ENCODE data around the gene IRAK2. TPM values are rescaled to one million over a fixed set of nuclear protein-coding genes. Genes with fewer than 3 reads are reported as not detected.
"Not testable (repeated sequence)": the region's sequence is repeated elsewhere in the genome, so short reads cannot be mapped to it uniquely, and the experiment has no call there.

Gene IRAK2
- total and polyA plus RNA-seq, 2 donors = 3.3 to 3.9 TPM

GRCh38 chr3:10169000-10169496, 4.3 kb downstream of the IRAK2 start:
- Histone ChIP-seq H3K4me3 (ENCODE audit: low read length in 2 of 2) (no peak overlapping the region), H3K9me3 (ENCODE audit: control insufficient read depth in 2 of 2, insufficient read depth in 1 of 2, low read length in 1 of 2) (peaks cover 1 to 12% of the 10 kb centered on the region in 2 donors), H3K4me1 (ENCODE audit: control insufficient read depth in 2 of 2, insufficient read depth in 2 of 2, low read length in 2 of 2) (peaks cover 0 to 12% of the 10 kb centered on the region in 2 donors), H3K36me3 (ENCODE audit: control insufficient read depth in 2 of 2, insufficient read depth in 2 of 2, low read length in 1 of 2) (no peaks in the 10 kb centered on the region), H3K27ac (ENCODE audit: low read depth in 1 of 2, low read length in 1 of 2) (no peak overlapping the region), H3K27me3 (ENCODE audit: control insufficient read depth in 2 of 2, insufficient read depth in 1 of 2, low read length in 1 of 2) (peaks cover 0 to 12% of the 10 kb centered on the region in 2 donors)
- DNase-seq (ENCODE audit: low read depth in 6 of 9, low spot score in 9 of 9) = no peak
- WGBS = 95% methylated on average over 8 of the region's 8 CpGs

- Histone ChIP-seq H3K27me3 (ENCODE audit: control insufficient read depth in 2 of 2, insufficient read depth in 1 of 2, low read length in 1 of 2) (no peaks in the 10 kb centered on the region), H3K4me3 (ENCODE audit: low read length in 2 of 2) (no peak overlapping the region), H3K9me3 (ENCODE audit: control insufficient read depth in 2 of 2, insufficient read depth in 1 of 2, low read length in 1 of 2) (peaks cover 1 to 12% of the 10 kb centered on the region in 2 donors), H3K4me1 (ENCODE audit: control insufficient read depth in 2 of 2, insufficient read depth in 2 of 2, low read length in 2 of 2) (peaks cover 0 to 4% of the 10 kb centered on the region in 2 donors), H3K36me3 (ENCODE audit: control insufficient read depth in 2 of 2, insufficient read depth in 2 of 2, low read length in 1 of 2) (no peaks in the 10 kb centered on the region), H3K27ac (ENCODE audit: low read depth in 1 of 2, low read length in 1 of 2) (no peak overlapping the region)
- no peak for DNase-seq (ENCODE audit: low read depth in 6 of 9, low spot score in 9 of 9)
- 94% methylated on average over 13 of the region's 13 CpGs for WGBS
Measured at GRCh38 chr3:10170915-10171478, 6.3 kb downstream of the IRAK2 start.

- peaks cover 0 to 4% of the 10 kb centered on the region in 2 donors for H3K4me1 ChIP-seq (ENCODE audit: control insufficient read depth in 2 of 2, insufficient read depth in 2 of 2, low read length in 2 of 2)
- 94% methylated on average over 10 of the region's 10 CpGs for WGBS
- H3K36me3 ChIP-seq (ENCODE audit: control insufficient read depth in 2 of 2, insufficient read depth in 2 of 2, low read length in 1 of 2) = no peaks in the 10 kb centered on the region
- peaks cover 1 to 10% of the 10 kb centered on the region in 2 donors for H3K9me3 ChIP-seq (ENCODE audit: control insufficient read depth in 2 of 2, insufficient read depth in 1 of 2, low read length in 1 of 2)
- DNase-seq (ENCODE audit: low read depth in 6 of 9, low spot score in 9 of 9) = no peak
- H3K27ac ChIP-seq (ENCODE audit: low read depth in 1 of 2, low read length in 1 of 2) = peak overlapping the region in 1 of 2 donors; percentile 25
- H3K4me3 ChIP-seq (ENCODE audit: low read length in 2 of 2) = no peak overlapping the region
- H3K27me3 ChIP-seq (ENCODE audit: control insufficient read depth in 2 of 2, insufficient read depth in 1 of 2, low read length in 1 of 2) = no peaks in the 10 kb centered on the region
Measured at GRCh38 chr3:10173095-10173925, 8.6 kb downstream of the IRAK2 start.

DNA sequence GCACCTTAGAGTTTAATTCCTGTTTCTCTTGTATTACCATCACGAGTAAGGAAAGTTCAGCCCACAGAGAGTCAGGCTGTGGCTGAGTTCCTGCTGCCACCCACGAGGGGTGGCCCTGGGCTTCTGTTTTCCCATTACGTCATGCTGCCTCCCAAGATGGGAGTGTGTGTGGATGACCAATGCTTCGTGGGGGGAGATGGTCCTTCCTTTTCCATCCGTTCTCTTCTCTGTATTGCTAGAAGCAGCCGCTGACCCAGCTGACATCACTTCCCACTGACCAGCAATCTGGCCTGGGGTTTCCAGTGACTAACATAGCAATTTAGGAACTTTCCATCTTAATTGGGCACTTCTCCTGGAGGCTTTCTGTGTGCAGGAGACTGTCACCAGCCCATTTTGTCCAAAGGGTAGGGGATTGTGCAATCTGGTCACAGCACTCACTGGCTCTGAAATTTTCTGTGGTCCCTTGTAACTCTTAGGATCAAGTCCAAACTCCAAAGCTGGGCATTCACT, 9.3 kb downstream of the IRAK2 start:
- peaks cover 0 to 3% of the 10 kb centered on the region in 2 donors for H3K9me3 ChIP-seq (ENCODE audit: control insufficient read depth in 2 of 2, insufficient read depth in 1 of 2, low read length in 1 of 2)
- H3K4me3 ChIP-seq (ENCODE audit: low read length in 2 of 2) = no peak overlapping the region
- H3K36me3 ChIP-seq (ENCODE audit: control insufficient read depth in 2 of 2, insufficient read depth in 2 of 2, low read length in 1 of 2) = no peaks in the 10 kb centered on the region
- H3K27me3 ChIP-seq (ENCODE audit: control insufficient read depth in 2 of 2, insufficient read depth in 1 of 2, low read length in 1 of 2) = no peaks in the 10 kb centered on the region
- DNase-seq (ENCODE audit: low read depth in 6 of 9, low spot score in 9 of 9) = no peak
- peaks cover 0 to 4% of the 10 kb centered on the region in 2 donors for H3K4me1 ChIP-seq (ENCODE audit: control insufficient read depth in 2 of 2, insufficient read depth in 2 of 2, low read length in 2 of 2)
- 77% methylated on average over 6 of the region's 6 CpGs for WGBS
- peak overlapping the region in 1 of 2 donors; percentile 17 for H3K27ac ChIP-seq (ENCODE audit: low read depth in 1 of 2, low read length in 1 of 2)

GRCh38 chr3:10175334-10175733, 10.6 kb downstream of the IRAK2 start:
- H3K27ac ChIP-seq (ENCODE audit: low read depth in 1 of 2, low read length in 1 of 2); DNase-seq (ENCODE audit: low read depth in 6 of 9, low spot score in 9 of 9); H3K27me3 ChIP-seq (ENCODE audit: control insufficient read depth in 2 of 2, insufficient read depth in 1 of 2, low read length in 1 of 2); H3K4me1 ChIP-seq (ENCODE audit: control insufficient read depth in 2 of 2, insufficient read depth in 2 of 2, low read length in 2 of 2); H3K36me3 ChIP-seq (ENCODE audit: control insufficient read depth in 2 of 2, insufficient read depth in 2 of 2, low read length in 1 of 2); H3K4me3 ChIP-seq (ENCODE audit: low read length in 2 of 2); H3K9me3 ChIP-seq (ENCODE audit: control insufficient read depth in 2 of 2, insufficient read depth in 1 of 2, low read length in 1 of 2): not testable (repeated sequence)
- over 99% methylated on average over 7 of the region's 7 CpGs for WGBS

DNA sequence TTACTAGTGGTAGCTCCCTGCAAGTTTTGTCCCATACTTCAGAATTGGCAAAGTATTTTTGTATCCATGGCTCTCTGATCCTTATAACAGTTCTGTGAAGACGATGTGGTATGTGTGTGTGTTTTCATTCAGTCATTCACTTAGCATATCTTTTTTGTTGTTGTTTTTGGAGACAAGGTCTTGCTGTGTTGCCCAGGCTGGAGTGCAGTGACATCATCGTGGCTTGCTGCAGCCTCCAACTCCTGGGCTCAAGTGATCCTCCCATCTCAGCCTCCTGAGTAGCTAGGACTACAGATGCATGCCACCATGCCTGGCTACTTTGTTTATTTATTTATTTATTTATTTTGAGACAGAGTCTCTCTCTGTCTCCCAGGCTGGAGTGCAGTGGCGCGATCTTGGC, 11.4 kb downstream of the IRAK2 start:
- not testable (repeated sequence) for H3K4me3 ChIP-seq (ENCODE audit: low read length in 2 of 2); DNase-seq (ENCODE audit: low read depth in 6 of 9, low spot score in 9 of 9); H3K27me3 ChIP-seq (ENCODE audit: control insufficient read depth in 2 of 2, insufficient read depth in 1 of 2, low read length in 1 of 2); H3K9me3 ChIP-seq (ENCODE audit: control insufficient read depth in 2 of 2, insufficient read depth in 1 of 2, low read length in 1 of 2); H3K27ac ChIP-seq (ENCODE audit: low read depth in 1 of 2, low read length in 1 of 2); H3K4me1 ChIP-seq (ENCODE audit: control insufficient read depth in 2 of 2, insufficient read depth in 2 of 2, low read length in 2 of 2); H3K36me3 ChIP-seq (ENCODE audit: control insufficient read depth in 2 of 2, insufficient read depth in 2 of 2, low read length in 1 of 2)
- WGBS = 88% methylated on average over 4 of the region's 4 CpGs

GRCh38 chr3:10177737-10178136, 13.0 kb downstream of the IRAK2 start:
- no peak for DNase-seq (ENCODE audit: low read depth in 6 of 9, low spot score in 9 of 9)
- no peak overlapping the region for H3K4me3 ChIP-seq (ENCODE audit: low read length in 2 of 2)
- 94% methylated on average over 12 of the region's 12 CpGs for WGBS
- no peaks in the 10 kb centered on the region for H3K36me3 ChIP-seq (ENCODE audit: control insufficient read depth in 2 of 2, insufficient read depth in 2 of 2, low read length in 1 of 2)
- H3K4me1 ChIP-seq (ENCODE audit: control insufficient read depth in 2 of 2, insufficient read depth in 2 of 2, low read length in 2 of 2) = no peaks in the 10 kb centered on the region
- no peaks in the 10 kb centered on the region for H3K9me3 ChIP-seq (ENCODE audit: control insufficient read depth in 2 of 2, insufficient read depth in 1 of 2, low read length in 1 of 2)
- no peak overlapping the region for H3K27ac ChIP-seq (ENCODE audit: low read depth in 1 of 2, low read length in 1 of 2)
- H3K27me3 ChIP-seq (ENCODE audit: control insufficient read depth in 2 of 2, insufficient read depth in 1 of 2, low read length in 1 of 2) = no peaks in the 10 kb centered on the region

- H3K4me1 ChIP-seq (ENCODE audit: control insufficient read depth in 2 of 2, insufficient read depth in 2 of 2, low read length in 2 of 2) = peaks cover 0 to 3% of the 10 kb centered on the region in 2 donors
- no peak overlapping the region for H3K4me3 ChIP-seq (ENCODE audit: low read length in 2 of 2)
- no peaks in the 10 kb centered on the region for H3K36me3 ChIP-seq (ENCODE audit: control insufficient read depth in 2 of 2, insufficient read depth in 2 of 2, low read length in 1 of 2)
- no peaks in the 10 kb centered on the region for H3K9me3 ChIP-seq (ENCODE audit: control insufficient read depth in 2 of 2, insufficient read depth in 1 of 2, low read length in 1 of 2)
- H3K27ac ChIP-seq (ENCODE audit: low read depth in 1 of 2, low read length in 1 of 2) = no peak overlapping the region
- H3K27me3 ChIP-seq (ENCODE audit: control insufficient read depth in 2 of 2, insufficient read depth in 1 of 2, low read length in 1 of 2) = no peaks in the 10 kb centered on the region
- DNase-seq (ENCODE audit: low read depth in 6 of 9, low spot score in 9 of 9) = no peak
Measured at GRCh38 chr3:10178892-10179291, 14.2 kb downstream of the IRAK2 start.

- H3K4me3 ChIP-seq (ENCODE audit: low read length in 2 of 2) = no peak overlapping the region
- no peak overlapping the region for H3K27ac ChIP-seq (ENCODE audit: low read depth in 1 of 2, low read length in 1 of 2)
- peaks cover 0 to 13% of the 10 kb centered on the region in 2 donors for H3K4me1 ChIP-seq (ENCODE audit: control insufficient read depth in 2 of 2, insufficient read depth in 2 of 2, low read length in 2 of 2)
- H3K27me3 ChIP-seq (ENCODE audit: control insufficient read depth in 2 of 2, insufficient read depth in 1 of 2, low read length in 1 of 2) = no peaks in the 10 kb centered on the region
- WGBS = 97% methylated on average over 2 of the region's 2 CpGs
- no peaks in the 10 kb centered on the region for H3K36me3 ChIP-seq (ENCODE audit: control insufficient read depth in 2 of 2, insufficient read depth in 2 of 2, low read length in 1 of 2)
- H3K9me3 ChIP-seq (ENCODE audit: control insufficient read depth in 2 of 2, insufficient read depth in 1 of 2, low read length in 1 of 2) = no peaks in the 10 kb centered on the region
- no peak for DNase-seq (ENCODE audit: low read depth in 6 of 9, low spot score in 9 of 9)
Measured at GRCh38 chr3:10180289-10180688, 15.6 kb downstream of the IRAK2 start.
